Mesendoderm (in vitro differentiated cells): Measurements from ENCODE around the gene TRIM10.

Source experiments
- DNase-seq: peaks from one replicate; pipeline ENCODE4 v3.0.0; 2013
- H2AK5ac ChIP-seq: 2 replicates; pipeline ENCODE4 v1.6.1; 2013; ENCODE audit warnings: low read length, inconsistent platforms
- H2BK120ac ChIP-seq: 2 replicates; pipeline ENCODE4 v1.6.1; 2013; ENCODE audit warnings: low read depth, mild to moderate bottlenecking, low read length, moderate library complexity, mixed read lengths
- H2BK15ac ChIP-seq: replicated peaks from 2 replicates; pipeline ENCODE4 v1.6.1; 2013; ENCODE audit warnings: low read depth, mild to moderate bottlenecking, moderate library complexity
- H2BK5ac ChIP-seq: 2 replicates; pipeline ENCODE4 v1.6.1; 2013; ENCODE audit warnings: low read length, inconsistent platforms
- H3K18ac ChIP-seq: 2 replicates; pipeline ENCODE4 v1.6.1; 2013; ENCODE audit warnings: mild to moderate bottlenecking, low read length, mixed read lengths
- H3K23ac ChIP-seq: one replicate; pipeline ENCODE4 v1.6.1; 2013; ENCODE audit warnings: low read length
- H3K27ac ChIP-seq: 2 replicates; pipeline ENCODE4 v1.5.1; 2013; ENCODE audit warnings: low read depth, mild to moderate bottlenecking, inconsistent platforms, low read length, moderate library complexity
- H3K27me3 ChIP-seq: 2 replicates; pipeline ENCODE4 v1.6.1; 2013; ENCODE audit warnings: low read length, control low read depth, mild to moderate bottlenecking, inconsistent platforms; ENCODE audit not compliant: insufficient read depth, poor library complexity
- H3K36me3 ChIP-seq: 2 replicates; pipeline ENCODE4 v1.6.1; 2013; ENCODE audit warnings: low read length, inconsistent platforms; ENCODE audit not compliant: control insufficient read depth, insufficient read depth
- H3K4ac ChIP-seq: one replicate; pipeline ENCODE4 v1.6.1; 2013; ENCODE audit warnings: low read depth, mild to moderate bottlenecking, low read length, moderate library complexity
- H3K4me1 ChIP-seq: 2 replicates; pipeline ENCODE4 v1.6.1; 2013; ENCODE audit warnings: low read depth, low read length, inconsistent platforms; ENCODE audit not compliant: control insufficient read depth
- H3K4me2 ChIP-seq: 2 replicates; pipeline ENCODE4 v1.6.1; 2013; ENCODE audit warnings: low read length
- H3K4me3 ChIP-seq: 2 replicates; pipeline ENCODE4 v1.5.1; 2013; ENCODE audit warnings: mild to moderate bottlenecking, low read length
- H3K56ac ChIP-seq: one replicate; pipeline ENCODE4 v1.6.1; 2013; ENCODE audit warnings: low read length
- H3K79me1 ChIP-seq: 2 replicates; pipeline ENCODE4 v1.6.1; 2013; ENCODE audit warnings: low read length, inconsistent platforms
- H3K79me2 ChIP-seq: 2 replicates; pipeline ENCODE4 v1.6.1; 2013; ENCODE audit warnings: mild to moderate bottlenecking, low read length; ENCODE audit not compliant: control insufficient read depth, insufficient read depth
- H3K9ac ChIP-seq: 2 replicates; pipeline ENCODE4 v1.6.1; 2013; ENCODE audit warnings: low read length, inconsistent platforms
- H4K5ac ChIP-seq: one replicate; pipeline ENCODE4 v1.6.1; 2013; ENCODE audit warnings: low read length
- H4K8ac ChIP-seq: one replicate; pipeline ENCODE4 v1.6.1; 2013; ENCODE audit warnings: low read depth, mild to moderate bottlenecking, control low read depth, low read length, moderate library complexity
- WGBS: extraction: QIAGEN DNeasy Blood & Tissue Kit; methylation state at CpG from one replicate; pipeline ENCODE4 v1.1.7; 2013; ENCODE audit warnings: low lambda C conversion rate, missing lambda C conversion rate; ENCODE audit not compliant: insufficient coverage; ENCODE audit errors: extremely low coverage; 5-methylcytosine and 5-hydroxymethylcytosine counted together

TRIM10 gene

GRCh38 chr6:30157999-30158398 lies 3.0 kb downstream of the TRIM10 start:
- no peak overlapping the region for H3K4ac ChIP-seq
- no peak overlapping the region for H4K5ac ChIP-seq
- no peaks in the 10 kb centered on the region for H3K36me3 ChIP-seq
- no peak overlapping the region for H4K8ac ChIP-seq
- no peak overlapping the region for H3K27ac ChIP-seq
- DNase-seq = no peak
- WGBS = no CpG with 5 or more reads among the region's 2 CpGs
- no peak overlapping the region for H3K4me3 ChIP-seq
- no peaks in the 10 kb centered on the region for H3K79me1 ChIP-seq
- no peak overlapping the region for H2AK5ac ChIP-seq
- H2BK120ac ChIP-seq = no peak overlapping the region
- H2BK15ac ChIP-seq = no peak overlapping the region
- no peak overlapping the region for H3K4me2 ChIP-seq
- H3K4me1 ChIP-seq = no peaks in the 10 kb centered on the region
- H3K27me3 ChIP-seq = no peaks in the 10 kb centered on the region
- no peak overlapping the region for H2BK5ac ChIP-seq
- H3K56ac ChIP-seq = no peak overlapping the region
- H3K18ac ChIP-seq = no peak overlapping the region
- no peak overlapping the region for H3K23ac ChIP-seq
- H3K79me2 ChIP-seq = no peaks in the 10 kb centered on the region
- H3K9ac ChIP-seq = no peak overlapping the region

DNA sequence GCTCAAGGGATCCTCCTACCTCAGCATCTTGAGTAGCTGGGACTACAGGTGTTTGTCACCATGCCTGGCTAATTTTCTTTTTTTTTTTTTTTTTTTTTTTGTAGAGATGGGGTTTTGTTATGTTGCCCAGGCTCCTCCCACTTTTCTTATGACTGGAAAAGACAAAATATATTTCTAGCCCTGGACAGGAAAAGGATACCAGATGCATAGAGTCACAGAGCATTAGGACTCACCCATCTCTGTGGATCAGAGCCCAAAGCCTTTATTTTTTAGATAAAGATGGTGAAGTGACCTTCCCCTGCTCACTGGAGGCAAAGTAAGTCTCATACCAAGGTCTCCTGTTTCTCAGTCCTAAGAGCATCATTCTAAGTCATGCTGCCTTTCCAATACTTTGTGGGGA lies 3.4 kb downstream of the TRIM10 start:
- Histone ChIP-seq H3K56ac (no peak overlapping the region), H3K18ac (no peak overlapping the region)

DNA sequence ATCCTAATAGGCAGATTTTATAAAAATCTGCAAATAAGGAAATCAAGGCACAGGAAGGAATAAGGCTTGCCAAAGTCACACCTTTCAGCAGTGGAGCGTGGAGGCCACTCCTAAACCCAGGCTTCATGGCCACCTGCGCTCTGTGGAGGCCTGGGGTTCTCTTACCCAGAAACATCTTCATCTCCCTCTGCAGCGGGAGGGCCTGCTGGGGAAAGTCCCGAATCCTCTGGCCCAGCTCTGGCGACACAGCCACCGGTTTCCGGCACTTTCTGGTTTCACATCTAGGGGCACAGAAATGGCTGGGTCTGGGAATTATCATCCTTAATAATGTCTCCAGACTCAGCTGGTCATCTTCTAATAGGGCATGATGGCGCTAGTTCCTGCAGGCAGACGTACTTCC lies 4.2 kb downstream of the TRIM10 start:
- no peak overlapping the region for H2BK15ac ChIP-seq
- no peak overlapping the region for H3K23ac ChIP-seq
- no peaks in the 10 kb centered on the region for H3K79me1 ChIP-seq
- no peak overlapping the region for H4K5ac ChIP-seq
- H3K79me2 ChIP-seq = no peaks in the 10 kb centered on the region
- H3K36me3 ChIP-seq = no peaks in the 10 kb centered on the region
- no peak overlapping the region for H3K4ac ChIP-seq
- no peak overlapping the region for H4K8ac ChIP-seq
- no peak overlapping the region for H3K18ac ChIP-seq
- no peak overlapping the region for H2AK5ac ChIP-seq
- no peaks in the 10 kb centered on the region for H3K27me3 ChIP-seq
- no peak overlapping the region for H3K4me2 ChIP-seq
- no peak overlapping the region for H2BK120ac ChIP-seq
- no peak overlapping the region for H3K9ac ChIP-seq
- no peak overlapping the region for H3K4me3 ChIP-seq
- no peaks in the 10 kb centered on the region for H3K4me1 ChIP-seq
- H3K27ac ChIP-seq = no peak overlapping the region
- no peak overlapping the region for H3K56ac ChIP-seq
- no peak for DNase-seq
- H2BK5ac ChIP-seq = no peak overlapping the region
- no CpG with 5 or more reads among the region's 9 CpGs for WGBS

More for the DNA sequence above, 3.4 kb downstream of the TRIM10 start:
- Histone ChIP-seq H3K36me3 (no peaks in the 10 kb centered on the region), H3K27me3 (no peaks in the 10 kb centered on the region), H3K9ac (no peak overlapping the region), H4K5ac (no peak overlapping the region), H2AK5ac (no peak overlapping the region), H3K23ac (no peak overlapping the region), H3K4ac (no peak overlapping the region), H3K4me2 (no peak overlapping the region), H3K4me1 (no peaks in the 10 kb centered on the region), H3K79me1 (no peaks in the 10 kb centered on the region), H3K4me3 (no peak overlapping the region), H2BK15ac (no peak overlapping the region), H3K79me2 (no peaks in the 10 kb centered on the region), H2BK120ac (no peak overlapping the region), H3K27ac (no peak overlapping the region), H4K8ac (no peak overlapping the region), H2BK5ac (no peak overlapping the region)
- no peak for DNase-seq

GRCh38 chr6:30156262-30156599 lies 4.8 kb downstream of the TRIM10 start:
- H2BK5ac ChIP-seq = no peak overlapping the region
- no peaks in the 10 kb centered on the region for H3K27me3 ChIP-seq
- no peak overlapping the region for H3K23ac ChIP-seq
- WGBS = no CpG with 5 or more reads among the region's 4 CpGs
- no peak overlapping the region for H2BK15ac ChIP-seq
- H3K9ac ChIP-seq = no peak overlapping the region
- H4K5ac ChIP-seq = no peak overlapping the region
- no peak overlapping the region for H2BK120ac ChIP-seq
- no peak overlapping the region for H3K56ac ChIP-seq
- H3K27ac ChIP-seq = no peak overlapping the region
- no peak overlapping the region for H4K8ac ChIP-seq
- H3K4me2 ChIP-seq = no peak overlapping the region
- no peak overlapping the region for H3K18ac ChIP-seq
- no peak overlapping the region for H3K4ac ChIP-seq
- no peak overlapping the region for H2AK5ac ChIP-seq
- H3K79me1 ChIP-seq = no peaks in the 10 kb centered on the region
- no peaks in the 10 kb centered on the region for H3K79me2 ChIP-seq
- H3K4me3 ChIP-seq = no peak overlapping the region
- DNase-seq = no peak
- no peaks in the 10 kb centered on the region for H3K36me3 ChIP-seq
- no peaks in the 10 kb centered on the region for H3K4me1 ChIP-seq

GRCh38 chr6:30155520-30156261 lies 5.3 kb downstream of the TRIM10 start:
- H3K79me1 ChIP-seq = no peaks in the 10 kb centered on the region
- no peak overlapping the region for H3K4me3 ChIP-seq
- no peak overlapping the region for H2BK5ac ChIP-seq
- no peak overlapping the region for H2BK120ac ChIP-seq
- no peaks in the 10 kb centered on the region for H3K4me1 ChIP-seq
- H3K4me2 ChIP-seq = no peak overlapping the region
- H3K23ac ChIP-seq = no peak overlapping the region
- no peak overlapping the region for H3K18ac ChIP-seq
- H3K36me3 ChIP-seq = no peaks in the 10 kb centered on the region
- H4K5ac ChIP-seq = no peak overlapping the region
- H3K56ac ChIP-seq = no peak overlapping the region
- no peak overlapping the region for H2AK5ac ChIP-seq
- H3K27me3 ChIP-seq = no peaks in the 10 kb centered on the region
- no peak overlapping the region for H4K8ac ChIP-seq
- H3K9ac ChIP-seq = no peak overlapping the region
- no peaks in the 10 kb centered on the region for H3K79me2 ChIP-seq
- no CpG with 5 or more reads among the region's 2 CpGs for WGBS
- H2BK15ac ChIP-seq = no peak overlapping the region
- no peak overlapping the region for H3K4ac ChIP-seq
- no peak for DNase-seq
- H3K27ac ChIP-seq = no peak overlapping the region
